ENCODE data around the gene KDM4B. TPM values are rescaled to one million over a fixed set of nuclear protein-coding genes. Genes with fewer than 3 reads are reported as not detected.

The KDM4B gene
- total RNA-seq, 1 donor from 2014 or later, result 12.3 TPM

DNA sequence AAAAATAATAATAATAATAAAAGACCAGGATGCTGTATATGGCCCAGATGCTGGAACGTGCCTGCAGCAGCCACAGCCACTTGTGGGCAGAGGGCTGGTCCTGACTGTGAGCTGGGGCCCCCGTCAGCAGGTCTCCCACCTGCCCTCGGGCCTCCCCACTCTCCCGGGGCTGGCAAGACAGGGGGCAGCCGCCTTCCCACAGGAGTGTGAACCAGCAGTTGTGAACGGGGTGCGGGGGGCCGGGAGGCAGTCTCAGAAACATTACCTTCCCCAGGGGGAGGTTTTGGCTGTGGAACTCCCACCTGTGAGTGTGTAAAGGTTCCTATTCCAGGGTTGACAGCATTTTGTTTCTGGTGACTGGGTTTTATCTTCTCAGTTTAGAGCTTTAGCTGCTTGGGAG is 151.4 kb downstream of the KDM4B start:
- DNase-seq (ENCODE audit: low read depth in 2 of 2), result no peak

GRCh38 chr19:5120833-5121232 is 151.9 kb downstream of the KDM4B start:
- no peak for DNase-seq (ENCODE audit: low read depth in 2 of 2)

- no peak for DNase-seq (ENCODE audit: low read depth in 2 of 2)
These were observed 152.6 kb downstream of the KDM4B start for GRCh38 chr19:5121266-5122120.

GRCh38 chr19:5122121-5122400 is 153.1 kb downstream of the KDM4B start:
- DNase-seq (ENCODE audit: low read depth in 2 of 2), result no peak

DNA sequence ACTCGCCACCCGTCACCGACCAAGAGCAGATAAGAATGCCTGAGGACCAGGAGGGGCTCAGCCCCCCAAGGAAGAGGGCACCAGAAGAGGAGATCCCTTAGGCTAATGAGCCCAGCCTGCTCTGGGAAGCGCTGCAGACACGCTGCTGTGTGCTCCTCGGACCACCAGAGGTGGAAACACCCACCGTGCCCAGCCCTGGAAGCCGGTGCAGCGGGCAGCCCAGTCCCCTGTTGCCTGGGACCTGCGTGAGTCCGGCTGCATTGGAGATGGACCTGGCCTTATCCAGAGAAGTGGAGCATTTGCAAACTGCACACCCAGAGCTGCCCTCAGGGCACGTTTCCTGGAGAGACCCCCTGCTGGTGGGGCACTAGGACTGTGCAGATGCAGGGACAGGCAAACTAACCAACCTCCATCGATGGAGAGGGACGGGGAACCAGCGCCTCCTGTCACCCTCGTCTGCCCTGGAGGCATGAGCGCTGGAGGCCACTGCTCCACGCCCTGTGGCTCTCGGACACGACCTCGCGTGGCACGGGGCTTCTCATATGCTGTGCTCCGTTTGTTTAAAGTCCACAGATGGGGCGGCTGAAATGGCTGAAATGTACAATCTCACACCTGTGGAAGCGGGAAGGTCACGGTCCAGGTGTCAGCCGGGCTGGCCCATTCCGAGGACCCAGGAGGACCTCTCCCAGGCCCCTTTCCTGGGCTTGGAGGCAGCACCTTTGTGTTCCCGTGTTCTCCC is 153.9 kb downstream of the KDM4B start:
- no peak for DNase-seq (ENCODE audit: low read depth in 2 of 2)

- no peak for DNase-seq (ENCODE audit: low read depth in 2 of 2)
These were observed 154.7 kb downstream of the KDM4B start for GRCh38 chr19:5123646-5124045.

DNA sequence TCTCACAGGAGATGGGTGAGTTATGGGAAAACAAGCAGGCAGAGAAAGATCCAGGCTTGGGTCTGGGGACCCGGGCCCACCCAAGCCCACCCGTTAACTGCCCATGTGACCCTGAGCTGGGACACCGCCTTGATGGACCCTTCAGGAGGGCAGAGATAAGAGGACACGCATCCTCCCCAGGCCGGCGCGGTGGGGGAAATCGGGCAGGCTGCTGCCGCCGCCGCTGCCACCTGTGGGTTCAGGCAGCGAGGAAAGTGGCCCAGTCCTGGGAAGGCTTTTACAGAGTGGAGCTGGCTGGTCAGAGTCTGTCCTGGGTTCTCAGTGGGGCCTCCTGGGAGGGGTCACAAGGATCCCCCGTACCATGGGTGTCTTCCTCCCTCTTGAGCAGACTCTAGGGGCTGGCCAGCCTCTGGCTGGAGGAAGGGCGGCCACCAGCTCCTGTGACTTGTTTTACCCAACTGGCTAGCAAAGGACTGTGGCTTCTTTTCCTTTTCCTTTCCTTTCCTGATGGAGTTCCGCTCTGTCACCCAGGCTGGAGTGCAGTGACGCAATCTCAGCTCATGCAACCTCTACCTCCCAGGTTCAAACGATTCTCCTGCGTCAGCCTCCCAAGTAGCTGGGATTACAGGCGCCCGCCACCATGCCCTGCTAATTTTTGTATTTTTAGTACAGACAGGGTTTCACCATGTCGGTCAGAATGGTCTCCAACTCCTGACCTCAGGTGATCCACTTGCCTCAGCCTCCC is 155.4 kb downstream of the KDM4B start:
- no peak for DNase-seq (ENCODE audit: low read depth in 2 of 2)

DNA sequence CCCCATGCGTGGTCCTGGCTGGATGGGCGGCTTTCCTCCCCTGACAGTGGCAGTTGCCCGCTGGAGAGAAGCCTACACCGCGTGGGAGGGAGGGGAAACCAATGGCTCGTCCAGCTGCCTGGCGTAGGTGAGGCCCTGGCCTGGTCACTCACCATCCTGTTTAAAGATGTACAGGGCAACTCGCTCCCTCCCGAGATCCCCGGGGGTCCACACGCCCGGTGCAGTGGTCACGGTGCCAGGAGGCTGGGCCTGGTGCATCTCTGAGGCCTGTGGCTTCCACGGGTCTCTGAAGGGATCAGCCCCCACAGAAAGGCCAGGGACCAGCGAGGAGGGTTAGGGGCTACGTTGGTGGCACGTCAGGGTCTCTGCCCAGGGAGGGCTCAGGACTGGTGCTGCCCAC is 156.5 kb downstream of the KDM4B start:
- DNase-seq (ENCODE audit: low read depth in 2 of 2), result no peak

GRCh38 chr19:5125797-5126497 is 157.0 kb downstream of the KDM4B start:
- DNase-seq (ENCODE audit: low read depth in 2 of 2), result no peak

- peak in 1 of 2 donors; percentile 6 for DNase-seq (ENCODE audit: low read depth in 2 of 2)
These were observed 157.7 kb downstream of the KDM4B start for GRCh38 chr19:5126498-5127223.

DNA sequence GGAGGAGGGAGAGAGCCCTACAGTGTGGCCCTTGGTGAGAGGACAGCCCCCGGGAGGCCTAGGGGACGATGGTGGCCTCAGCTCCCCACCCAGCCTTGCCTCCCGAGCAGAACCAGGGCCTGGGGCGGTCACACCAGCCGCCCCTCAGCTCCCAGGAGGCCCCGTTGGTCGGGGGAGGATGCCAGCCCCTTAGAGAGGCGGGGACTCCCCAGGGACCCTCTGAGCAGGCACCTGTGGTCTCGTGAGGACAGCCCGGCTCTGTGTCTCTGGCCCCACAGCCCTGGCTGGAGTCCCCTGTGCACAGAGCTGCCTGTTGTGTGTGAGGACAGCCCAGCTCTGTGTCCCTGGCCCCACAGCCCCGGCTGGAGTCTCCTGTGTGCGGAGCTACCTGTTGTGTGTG is 158.8 kb downstream of the KDM4B start:
- peak in 1 of 2 donors; percentile 12 for DNase-seq (ENCODE audit: low read depth in 2 of 2)

DNA sequence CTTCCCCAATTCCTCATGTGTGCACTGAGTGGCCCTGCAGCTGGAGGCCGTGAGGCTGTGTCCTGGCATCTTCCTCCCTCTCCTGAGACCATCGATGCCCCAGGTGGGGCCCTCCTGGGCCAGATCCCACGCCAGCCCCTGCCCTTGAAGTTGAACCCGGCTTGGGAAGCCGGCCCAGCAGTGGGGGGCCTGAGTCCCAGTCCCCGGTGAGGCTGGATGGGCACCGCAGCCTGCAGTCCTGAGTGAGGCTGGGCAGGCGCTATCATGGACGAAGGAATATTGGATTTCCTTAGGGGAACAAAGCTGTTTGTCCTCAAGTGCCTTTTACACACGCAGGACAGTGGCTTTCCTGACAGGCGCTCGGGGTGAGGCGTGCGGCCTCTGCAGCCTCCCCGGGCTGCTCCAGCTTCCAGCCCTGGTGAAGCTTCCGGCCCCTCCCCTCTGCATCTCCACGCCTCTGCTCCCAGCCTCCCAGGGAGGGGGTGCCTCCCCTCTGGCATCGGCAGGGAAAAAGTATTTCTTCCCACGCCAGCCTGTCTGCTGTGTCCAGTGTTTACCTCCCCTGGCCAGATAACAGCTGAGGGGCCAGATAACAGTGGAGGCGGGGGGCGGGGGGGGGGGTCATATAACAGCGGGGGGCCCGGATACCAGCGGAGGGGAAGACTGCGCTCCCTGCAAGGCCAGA is 159.5 kb downstream of the KDM4B start:
- peak; percentile 64 to 96 for DNase-seq (ENCODE audit: low read depth in 2 of 2)

GRCh38 chr19:5128936-5129389 is 160.1 kb downstream of the KDM4B start:
- DNase-seq (ENCODE audit: low read depth in 2 of 2), result no peak

- DNase-seq (ENCODE audit: low read depth in 2 of 2), result no peak
These were observed 160.8 kb downstream of the KDM4B start for GRCh38 chr19:5129691-5130090.

DNA sequence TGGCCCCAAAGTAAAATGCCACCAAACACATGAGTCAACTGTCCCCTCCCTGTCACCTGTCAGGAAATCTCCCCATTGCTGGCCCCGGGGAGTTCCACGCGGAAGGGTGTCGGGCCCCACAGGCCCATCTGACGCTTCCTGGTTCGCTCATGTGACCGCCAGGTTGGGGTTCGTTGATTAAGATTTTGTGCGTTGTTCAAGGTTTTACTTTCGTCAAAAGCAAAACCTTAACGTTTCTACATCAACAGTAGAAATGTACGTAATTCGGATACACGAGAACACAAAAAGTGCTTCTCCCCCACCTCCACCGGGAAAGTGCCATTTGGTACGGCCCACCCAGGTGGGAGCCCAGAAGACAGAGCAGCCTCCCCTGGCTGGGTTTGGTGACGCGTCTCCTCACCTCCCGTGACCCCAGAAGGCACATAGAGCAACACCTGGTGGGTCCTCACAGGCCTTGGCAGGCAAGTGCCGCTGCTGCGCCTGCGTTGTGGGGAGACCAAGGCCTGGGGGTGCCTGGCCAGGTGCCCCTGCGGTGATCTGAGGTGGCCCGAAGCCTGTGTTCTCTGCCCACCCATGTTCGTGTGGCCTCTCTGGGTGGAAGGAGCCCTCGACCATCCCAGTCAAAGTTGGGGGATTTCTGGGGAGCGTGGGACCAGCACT is 161.6 kb downstream of the KDM4B start:
- DNase-seq (ENCODE audit: low read depth in 2 of 2), result no peak

DNA sequence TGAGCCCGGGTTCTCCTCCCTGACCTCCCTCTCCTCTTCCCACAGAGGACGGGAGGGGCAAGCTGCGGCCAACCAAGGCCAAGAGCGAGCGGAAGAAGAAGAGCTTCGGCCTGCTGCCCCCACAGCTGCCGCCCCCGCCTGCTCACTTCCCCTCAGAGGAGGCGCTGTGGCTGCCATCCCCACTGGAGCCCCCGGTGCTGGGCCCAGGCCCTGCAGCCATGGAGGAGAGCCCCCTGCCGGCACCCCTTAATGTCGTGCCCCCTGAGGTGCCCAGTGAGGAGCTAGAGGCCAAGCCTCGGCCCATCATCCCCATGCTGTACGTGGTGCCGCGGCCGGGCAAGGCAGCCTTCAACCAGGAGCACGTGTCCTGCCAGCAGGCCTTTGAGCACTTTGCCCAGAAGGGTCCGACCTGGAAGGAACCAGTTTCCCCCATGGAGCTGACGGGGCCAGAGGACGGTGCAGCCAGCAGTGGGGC is 162.2 kb downstream of the KDM4B start:
- no peak for DNase-seq (ENCODE audit: low read depth in 2 of 2)

GRCh38 chr19:5131506-5132205 is 162.7 kb downstream of the KDM4B start:
- DNase-seq (ENCODE audit: low read depth in 2 of 2), result no peak

- DNase-seq (ENCODE audit: low read depth in 2 of 2), result no peak
These were observed 163.3 kb downstream of the KDM4B start for GRCh38 chr19:5132206-5132560.

Data from lung microvascular endothelial cell (primary cell).